GM13977 (cell line): ENCODE results near the gene FEM1C.

Experiments used
- DNase-seq: peaks from one replicate; pipeline ENCODE4 v3.0.0; 2012; ENCODE audit warnings: low spot score
- CTCF ChIP-seq: IDR thresholded peaks from 2 replicates; pipeline ENCODE4 v1.5.1; 2012; ENCODE audit warnings: mild to moderate bottlenecking, control low read depth; ENCODE audit not compliant: insufficient read depth; ENCODE audit errors: extremely low read depth, missing control alignments
- in situ Hi-C: fragments of 300-500 bp; cut with MboI; formaldehyde crosslinking; loops from one replicate; pipeline ENCODE4 v1.12.0; 2022; ENCODE audit warnings: low sequenced_read_pairs, low pct_unique_long_range_greater_than_20kb, mixed read lengths, inconsistent platforms; ENCODE audit not compliant: unreplicated experiment

Gene FEM1C

GRCh38 chr5:115575167-115576070 lies 30.8 kb upstream of the FEM1C start:
- DNase-seq, result peak; percentile 34
- in situ Hi-C loops, result no loop called here
- TF ChIP-seq CTCF, result no peak

- in situ Hi-C loops, result no loop called here
Measured at GRCh38 chr5:115573133-115573532, 28.6 kb upstream of the FEM1C start.

GRCh38 chr5:115571441-115571878 lies 26.9 kb upstream of the FEM1C start:
- no peak for TF ChIP-seq CTCF
- no peak for DNase-seq
- in situ Hi-C loops, result no loop called here

More at GRCh38 chr5:115573133-115573532, 28.6 kb upstream of the FEM1C start:
- DNase-seq, result no peak
- TF ChIP-seq CTCF, result no peak

- no peak for TF ChIP-seq CTCF
- in situ Hi-C loops, result no loop called here
- DNase-seq, result no peak
Measured at GRCh38 chr5:115568668-115569067, 24.1 kb upstream of the FEM1C start.

- in situ Hi-C loops, result no loop called here
- DNase-seq, result no peak
- no peak for TF ChIP-seq CTCF
Measured at GRCh38 chr5:115565233-115565632, 20.7 kb upstream of the FEM1C start.

GRCh38 chr5:115561176-115561575 lies 16.6 kb upstream of the FEM1C start:
- in situ Hi-C loops, result no loop called here
- no peak for DNase-seq
- TF ChIP-seq CTCF, result no peak

- TF ChIP-seq CTCF, result no peak
- in situ Hi-C loops, result no loop called here
- no peak for DNase-seq
Measured at GRCh38 chr5:115559524-115559923, 14.9 kb upstream of the FEM1C start.
